GM23248 (cell line): Measurements from ENCODE around the gene MPPED2.

Experiments used
- EZH2 ChIP-seq: fragments of 200-600 bp; sonication (generic); IDR thresholded peaks from 2 replicates; pipeline ENCODE4 v1.6.1; 2018; ENCODE audit warnings: antibody characterized with exemption, mild to moderate bottlenecking; ENCODE audit not compliant: insufficient read depth, poor library complexity, severe bottlenecking
- EZH2phosphoT487 ChIP-seq: fragments of 200-600 bp; sonication (generic); IDR thresholded peaks from 2 replicates; pipeline ENCODE4 v1.6.1; 2018; ENCODE audit warnings: antibody characterized with exemption, moderate library complexity, mild to moderate bottlenecking, low read depth; ENCODE audit not compliant: insufficient read depth

GRCh38 chr11:30566482-30566881 is 19.7 kb downstream of the MPPED2 start:
- no peak for TF ChIP-seq EZH2
- no peak for TF ChIP-seq EZH2phosphoT487
